ENCODE results near the gene SNURF. TPM values are rescaled to one million over a fixed set of nuclear protein-coding genes. Genes with fewer than 3 reads are reported as not detected.
"Not testable (repeated sequence)": the region's sequence is repeated elsewhere in the genome, so short reads cannot be mapped to it uniquely, and the experiment has no call there.

SNURF gene
- total RNA-seq (2014; rRNA removed; shearing (Covaris generic)): 1.7 and 32.4 TPM in 2 replicates

GRCh38 chr15:24954783-24955530 lies at the start of gene SNURF, which contains the start of gene SNRPN:
TSS of gene SNURF (plus strand) at chr15:24954987. CDS start at chr15:24955049, 62 bp downstream.
TSS of gene SNRPN (plus strand) at chr15:24954987. CDS start at chr15:24974454, 19,467 bp downstream.
- peak; percentile 91 for DNase-seq (ENCODE audit: low read depth)

- peak; percentile 12 for DNase-seq (ENCODE audit: low read depth)
These were observed 38.3 kb upstream of the SNURF start for GRCh38 chr15:24916305-24917009.

- DNase-seq (ENCODE audit: low read depth): no peak
These were observed 37.4 kb upstream of the SNURF start for GRCh38 chr15:24917431-24917830.

- DNase-seq (ENCODE audit: low read depth): no peak
These were observed 35.3 kb upstream of the SNURF start for GRCh38 chr15:24919446-24919845.

- not testable (repeated sequence) for DNase-seq (ENCODE audit: low read depth)
These were observed 32.0 kb upstream of the SNURF start for GRCh38 chr15:24922781-24923180.

GRCh38 chr15:24924153-24924552 lies 30.6 kb upstream of the SNURF start:
- no peak for DNase-seq (ENCODE audit: low read depth)

- DNase-seq (ENCODE audit: low read depth): no peak
These were observed 30.2 kb upstream of the SNURF start for GRCh38 chr15:24924621-24925020.

- not testable (repeated sequence) for DNase-seq (ENCODE audit: low read depth)
These were observed 22.7 kb upstream of the SNURF start for GRCh38 chr15:24931874-24932732.

- no peak for DNase-seq (ENCODE audit: low read depth)
These were observed 21.1 kb upstream of the SNURF start for GRCh38 chr15:24933716-24934115.

GRCh38 chr15:24938224-24938623 lies 16.6 kb upstream of the SNURF start:
- DNase-seq (ENCODE audit: low read depth): not testable (repeated sequence)

- no peak for DNase-seq (ENCODE audit: low read depth)
These were observed 14.6 kb upstream of the SNURF start for GRCh38 chr15:24940236-24940635.

GRCh38 chr15:24943361-24943760 lies 11.4 kb upstream of the SNURF start:
- DNase-seq (ENCODE audit: low read depth): no peak

GRCh38 chr15:24944954-24945353 lies 9.8 kb upstream of the SNURF start:
- DNase-seq (ENCODE audit: low read depth): no peak

- DNase-seq (ENCODE audit: low read depth): no peak
These were observed 9.1 kb upstream of the SNURF start for GRCh38 chr15:24945711-24946110.

- no peak for DNase-seq (ENCODE audit: low read depth)
These were observed 6.3 kb upstream of the SNURF start for GRCh38 chr15:24948495-24948894.

- peak; percentile 20 for DNase-seq (ENCODE audit: low read depth)
These were observed 739 bp downstream of the SNURF start for GRCh38 chr15:24955531-24955921.

GRCh38 chr15:24956111-24956838 lies 1.5 kb downstream of the SNURF start:
- peak; percentile 88 for DNase-seq (ENCODE audit: low read depth)

- DNase-seq (ENCODE audit: low read depth): no peak
These were observed 2.9 kb downstream of the SNURF start for GRCh38 chr15:24957691-24958090.

- no peak for DNase-seq (ENCODE audit: low read depth)
These were observed 7.2 kb downstream of the SNURF start for GRCh38 chr15:24961967-24962366.

GRCh38 chr15:24962880-24963279 lies 8.1 kb downstream of the SNURF start:
- no peak for DNase-seq (ENCODE audit: low read depth)

- DNase-seq (ENCODE audit: low read depth): no peak
These were observed 11.7 kb downstream of the SNURF start for GRCh38 chr15:24966364-24967103.

Data from Daoy (cell line).